Left lung (tissue), 10 donors: Measurements from ENCODE around the gene DDX55. TPM values are rescaled to one million over a fixed set of nuclear protein-coding genes. Genes with fewer than 3 reads are reported as not detected.

ENCODE experiments used
- ATAC-seq: fragments of 200-7000 bp; cut with Tn5 transposase; one replicate; pipeline ENCODE4 v1.9.1; 2020; ENCODE audit warnings: moderate library complexity
- DNase-seq, 4 donors: peaks; one replicate each; pipeline ENCODE4 v3.0.0-alpha.2; 2013 to 2020
- H3K27ac ChIP-seq, 2 donors: fragments of 200-600 bp; sonication (generic) in 1 of 2; one replicate each; pipeline versions ENCODE4 v1.5.0 to v1.8.0; 2020 to 2021
- H3K27me3 ChIP-seq, 2 donors: fragments of 200-600 bp; sonication (generic) in 1 of 2; one replicate each; pipeline versions ENCODE4 v1.5.0 to v1.8.0; 2020 to 2021
- H3K36me3 ChIP-seq, 2 donors: fragments of 200-600 bp; sonication (generic) in 1 of 2; one replicate each; pipeline versions ENCODE4 v1.5.0 to v1.8.0; 2020 to 2021
- H3K4me1 ChIP-seq, 2 donors: fragments of 200-600 bp; one replicate each; pipeline ENCODE4 v1.8.0; 2021
- H3K4me3 ChIP-seq, 2 donors: fragments of 200-600 bp; sonication (generic) in 1 of 2; one replicate each; pipeline versions ENCODE4 v1.5.0 to v1.8.0; 2020 to 2021; ENCODE audit warnings: mild to moderate bottlenecking in 1 of 2
- H3K9me3 ChIP-seq, 2 donors: fragments of 200-600 bp; sonication (generic) in 1 of 2; one replicate each; pipeline versions ENCODE4 v1.5.0 to v1.8.0; 2020 to 2021
- intact Hi-C, 2 donors: fragments of 100-400 bp; cut with DNase I; formaldehyde crosslinking; loops; one replicate each; pipeline versions ENCODE4 v1.11.2 to v1.14.2; 2022
- polyA plus RNA-seq, 6 donors: library from polyadenylated mRNA; unstranded; fragments of 120-200 nt; gene quantifications; one replicate each; pipeline ENCODE4 v1.2.1, GENCODE V29; 2013; ENCODE audit not compliant: insufficient read length in 6 of 6
- total RNA-seq, 2 donors: library from RNA; stranded (reverse); fragmentation: NEBNext Ultra II Directional; extraction: Animal tissue kit (Norgen Biotek cat#: 25700); gene quantifications; one replicate each; pipeline ENCODE4 v1.2.1, GENCODE V29; 2021
- TF ChIP-seq, protein P1 (sequence below), 2 donors: fragments of 200-600 bp; sonication (generic) in 1 of 2; IDR thresholded peaks; one replicate each; pipeline versions ENCODE4 v1.5.0 to v1.8.0; 2021; ENCODE audit warnings: antibody characterized with exemption in 2 of 2
- donor health status: DM: no; HTN: yes; CAD: no.
- donor health status: DM: no; HTN: no; CAD: no.

The DDX55 gene
- total and polyA plus RNA-seq, 8 donors = 13.9 to 59.3 (median 44.2) TPM

DNA sequence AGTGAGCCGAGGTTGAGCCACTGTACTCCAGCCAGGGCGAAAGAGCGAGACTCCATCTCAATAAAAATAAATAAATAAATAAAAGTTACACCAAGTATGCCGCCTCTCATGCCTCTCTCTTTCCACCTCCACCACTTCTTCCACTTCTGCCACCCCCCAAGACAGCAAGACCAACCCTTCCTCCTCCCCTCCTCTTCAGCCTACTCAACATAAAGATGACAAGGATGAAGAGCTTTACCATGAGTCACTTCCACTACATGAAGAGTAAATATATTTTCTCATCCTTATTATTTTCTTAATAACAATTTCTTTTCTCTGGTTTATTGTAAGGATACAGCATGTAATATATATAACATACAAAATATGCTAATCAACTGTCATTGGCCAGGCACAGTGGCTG is 21.1 kb upstream of the DDX55 start:
- no peaks in the 10 kb centered on the region for H3K36me3 ChIP-seq
- TF ChIP-seq, protein P1, sequence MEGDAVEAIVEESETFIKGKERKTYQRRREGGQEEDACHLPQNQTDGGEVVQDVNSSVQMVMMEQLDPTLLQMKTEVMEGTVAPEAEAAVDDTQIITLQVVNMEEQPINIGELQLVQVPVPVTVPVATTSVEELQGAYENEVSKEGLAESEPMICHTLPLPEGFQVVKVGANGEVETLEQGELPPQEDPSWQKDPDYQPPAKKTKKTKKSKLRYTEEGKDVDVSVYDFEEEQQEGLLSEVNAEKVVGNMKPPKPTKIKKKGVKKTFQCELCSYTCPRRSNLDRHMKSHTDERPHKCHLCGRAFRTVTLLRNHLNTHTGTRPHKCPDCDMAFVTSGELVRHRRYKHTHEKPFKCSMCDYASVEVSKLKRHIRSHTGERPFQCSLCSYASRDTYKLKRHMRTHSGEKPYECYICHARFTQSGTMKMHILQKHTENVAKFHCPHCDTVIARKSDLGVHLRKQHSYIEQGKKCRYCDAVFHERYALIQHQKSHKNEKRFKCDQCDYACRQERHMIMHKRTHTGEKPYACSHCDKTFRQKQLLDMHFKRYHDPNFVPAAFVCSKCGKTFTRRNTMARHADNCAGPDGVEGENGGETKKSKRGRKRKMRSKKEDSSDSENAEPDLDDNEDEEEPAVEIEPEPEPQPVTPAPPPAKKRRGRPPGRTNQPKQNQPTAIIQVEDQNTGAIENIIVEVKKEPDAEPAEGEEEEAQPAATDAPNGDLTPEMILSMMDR (IDR thresholded peaks at IDR 0.05) = no peak
- DNase-seq = no peak
- no peak overlapping the region for H3K27ac ChIP-seq
- H3K4me1 ChIP-seq = peaks cover 12 to 31% of the 10 kb centered on the region in 2 donors
- H3K27me3 ChIP-seq = no peaks in the 10 kb centered on the region
- no peak for ATAC-seq
- no peak overlapping the region for H3K4me3 ChIP-seq
- H3K9me3 ChIP-seq = no peaks in the 10 kb centered on the region
- intact Hi-C loops = loop anchor here in 1 of 2 donors (5.0 kb wide), 1 partner anchor 193 kb away; no protein-coding TSS in a partner anchor

DNA sequence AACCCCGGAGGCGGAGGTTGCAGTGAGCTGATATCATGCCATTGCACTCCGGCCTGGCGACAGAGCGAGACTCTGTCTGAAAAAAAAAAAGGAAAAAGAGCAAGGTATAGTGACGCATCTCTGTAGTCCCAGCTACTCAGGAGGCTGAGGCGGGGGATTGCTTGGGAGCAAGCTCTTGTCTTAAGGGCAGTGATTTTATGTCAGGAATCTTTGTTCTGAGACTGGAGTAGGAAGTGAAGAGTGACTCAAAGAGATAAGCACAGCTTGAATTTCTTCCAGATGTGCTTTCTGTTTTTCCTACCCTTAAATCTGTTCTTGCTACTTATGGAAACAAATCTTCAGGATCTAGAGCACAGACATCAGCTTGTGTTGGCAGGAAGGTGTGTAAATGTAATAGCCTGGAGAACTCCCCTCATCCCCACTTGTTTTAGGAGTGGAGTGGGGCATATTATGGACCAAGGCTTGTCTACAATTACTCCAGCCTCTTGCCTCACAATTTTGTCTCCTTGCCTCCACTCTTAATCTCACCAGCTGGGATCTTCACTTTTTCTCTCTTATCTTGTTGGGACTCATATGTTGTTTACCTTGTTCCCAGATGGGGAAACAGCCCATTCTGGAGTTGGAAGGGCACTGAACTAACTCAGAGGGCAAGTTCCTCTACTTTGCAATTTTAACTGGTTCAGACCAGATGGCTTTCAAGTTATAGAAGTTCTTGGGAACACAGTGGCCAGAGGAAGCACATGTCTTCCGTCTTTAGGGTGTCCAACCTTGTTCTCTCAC is 10.0 kb upstream of the DDX55 start:
- peaks cover 0 to 100% of the 10 kb centered on the region in 2 donors for H3K36me3 ChIP-seq
- peak overlapping the region in 1 of 2 donors; percentile 0 for H3K27ac ChIP-seq
- H3K9me3 ChIP-seq = no peaks in the 10 kb centered on the region
- peaks cover 4 to 48% of the 10 kb centered on the region in 2 donors for H3K4me1 ChIP-seq
- H3K27me3 ChIP-seq = no peaks in the 10 kb centered on the region
- ATAC-seq (no peak), DNase-seq (no peak)
- TF ChIP-seq, protein P1 (IDR thresholded peaks at IDR 0.05) = no peak
- H3K4me3 ChIP-seq = no peak overlapping the region
- intact Hi-C loops = no loop called here

DNA sequence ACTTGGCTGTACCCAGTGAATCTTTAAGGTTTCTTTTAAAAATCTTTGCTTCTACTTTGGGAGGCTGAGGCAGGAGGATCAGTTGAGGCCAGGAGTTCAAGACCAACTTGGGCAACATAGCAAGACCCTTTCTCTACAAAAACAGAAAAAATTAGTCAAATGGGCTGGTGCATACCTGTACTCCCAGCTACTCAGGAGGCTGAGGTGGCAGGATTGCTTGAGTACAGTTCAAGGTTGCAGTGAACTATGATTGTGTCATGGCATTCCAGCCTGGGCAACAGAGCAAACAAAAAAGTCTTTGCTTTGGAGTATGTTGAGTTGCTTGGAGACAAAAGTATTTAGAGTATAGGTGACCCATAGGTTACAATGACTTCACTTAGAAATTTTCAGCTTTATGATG is 6.2 kb upstream of the DDX55 start:
- intact Hi-C loops = no loop called here
- ATAC-seq (peak; percentile 48), DNase-seq (no peak)
- H3K9me3 ChIP-seq = no peaks in the 10 kb centered on the region
- no peak overlapping the region for H3K27ac ChIP-seq
- TF ChIP-seq, protein P1 (IDR thresholded peaks at IDR 0.05) = no peak
- H3K4me3 ChIP-seq = no peak overlapping the region
- H3K4me1 ChIP-seq = peaks cover 0 to 20% of the 10 kb centered on the region in 2 donors
- H3K27me3 ChIP-seq = no peaks in the 10 kb centered on the region
- H3K36me3 ChIP-seq = peaks cover 0 to 83% of the 10 kb centered on the region in 2 donors

DNA sequence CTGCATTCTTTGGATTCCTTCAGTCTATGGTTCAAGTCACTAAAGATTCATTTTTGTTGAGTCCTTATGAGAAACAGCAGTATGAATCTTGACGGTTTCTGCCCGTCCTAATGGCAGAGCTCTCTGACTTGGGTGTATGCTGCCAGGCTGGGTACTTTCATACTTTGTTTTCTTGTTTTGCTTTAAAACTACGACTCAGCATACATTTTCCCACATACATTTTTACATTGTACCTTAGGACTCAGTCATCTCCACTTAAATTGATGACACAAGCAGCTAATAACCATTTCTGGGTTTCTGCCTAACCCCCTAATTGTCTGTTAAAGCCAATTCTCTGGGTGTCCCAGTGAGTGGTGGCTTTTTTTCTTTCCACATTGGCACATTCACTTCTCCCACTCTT is 4.8 kb upstream of the DDX55 start:
- TF ChIP-seq, protein P1 (IDR thresholded peaks at IDR 0.05) = no peak

DNA sequence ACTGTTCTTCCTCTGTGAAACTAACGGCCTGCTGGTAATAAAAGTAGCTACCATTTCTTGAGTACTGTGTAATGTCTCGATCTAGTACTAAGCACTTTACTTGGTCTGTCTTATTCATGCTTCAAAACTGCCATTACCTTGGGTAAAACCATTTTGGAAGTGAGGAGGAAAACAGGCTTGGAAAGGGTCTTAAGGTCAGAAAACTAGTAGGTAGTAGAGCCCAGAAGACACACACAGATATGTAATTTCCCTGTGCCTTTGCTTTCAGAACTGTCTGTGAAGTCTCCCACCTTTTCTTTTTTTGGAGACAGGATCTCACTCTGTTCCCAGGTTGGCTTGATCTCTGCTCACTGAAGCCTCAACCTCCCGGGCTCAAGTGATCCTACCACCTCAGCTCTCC is 3.4 kb upstream of the DDX55 start:
- DNase-seq (no peak), ATAC-seq (no peak)
- no peak overlapping the region for H3K4me3 ChIP-seq
- peaks cover 0 to 55% of the 10 kb centered on the region in 2 donors for H3K36me3 ChIP-seq
- H3K27me3 ChIP-seq = no peaks in the 10 kb centered on the region
- peaks cover 5 to 27% of the 10 kb centered on the region in 2 donors for H3K4me1 ChIP-seq
- H3K9me3 ChIP-seq = no peaks in the 10 kb centered on the region
- intact Hi-C loops = no loop called here
- TF ChIP-seq, protein P1 (IDR thresholded peaks at IDR 0.05) = no peak
- H3K27ac ChIP-seq = no peak overlapping the region

More for the DNA sequence above, 4.8 kb upstream of the DDX55 start:
- ATAC-seq = no peak
- H3K27ac ChIP-seq = peak overlapping the region in 1 of 2 donors; percentile 2
- H3K27me3 ChIP-seq = no peaks in the 10 kb centered on the region
- peaks cover 0 to 21% of the 10 kb centered on the region in 2 donors for H3K4me1 ChIP-seq
- no peak overlapping the region for H3K4me3 ChIP-seq
- no peak for DNase-seq
- intact Hi-C loops = no loop called here
- peaks cover 0 to 69% of the 10 kb centered on the region in 2 donors for H3K36me3 ChIP-seq
- no peaks in the 10 kb centered on the region for H3K9me3 ChIP-seq
